Ishikawa (cell line): ENCODE results near the gene PDZD2.

ENCODE experiments used
- CEBPB ChIP-seq: IDR thresholded peaks from 2 replicates; pipeline ENCODE4 v1.6.1; 2012
- CREB1 ChIP-seq: IDR thresholded peaks from 2 replicates; pipeline ENCODE4 v1.6.1; 2012; ENCODE audit warnings: low read depth
- EGR1 ChIP-seq: IDR thresholded peaks from 2 replicates; pipeline ENCODE4 v1.6.1; 2012
- EP300 ChIP-seq: IDR thresholded peaks from 2 replicates; pipeline ENCODE4 v1.6.1; 2012; ENCODE audit warnings: borderline replicate concordance
- NFIC ChIP-seq: IDR thresholded peaks from 2 replicates; pipeline ENCODE4 v1.6.1; 2012
- RAD21 ChIP-seq: IDR thresholded peaks from 2 replicates; pipeline ENCODE4 v1.6.1; 2012; ENCODE audit warnings: low read depth
- TAF1 ChIP-seq: IDR thresholded peaks from 2 replicates; pipeline ENCODE4 v1.6.1; 2012; ENCODE audit warnings: low read depth, mild to moderate bottlenecking
- YY1 ChIP-seq: IDR thresholded peaks from 2 replicates; pipeline ENCODE4 v1.6.1; 2012; ENCODE audit warnings: low read depth
- TF ChIP-seq, protein P1 (sequence below): IDR thresholded peaks from 2 replicates; pipeline ENCODE4 v1.6.1; 2012; ENCODE audit warnings: low read depth, mild to moderate bottlenecking
- TF ChIP-seq, protein P2 (sequence below): IDR thresholded peaks from 2 replicates; pipeline ENCODE4 v1.6.1; 2012

DNA sequence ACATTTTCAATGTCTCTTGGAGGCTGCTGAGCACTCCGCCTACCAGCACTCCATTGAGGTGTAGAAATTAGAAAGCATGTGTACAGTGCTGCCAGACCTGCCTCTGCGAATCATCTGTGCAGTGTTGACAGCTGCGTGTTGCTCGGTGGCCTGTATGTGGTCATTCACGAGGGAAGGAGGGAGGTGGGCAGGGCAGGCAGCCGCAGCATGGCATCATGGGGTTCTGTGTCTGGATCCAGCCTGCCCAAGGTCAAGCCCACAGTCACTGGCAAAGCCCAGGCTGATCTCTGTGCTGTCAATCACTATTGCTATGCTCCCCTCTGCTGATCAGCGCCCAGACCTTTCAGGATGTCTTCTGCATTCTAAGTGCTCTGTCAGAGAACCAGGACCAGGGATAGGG, 8.0 kb upstream of the PDZD2 start:
- no peak for TF ChIP-seq CEBPB
- TF ChIP-seq, protein P1, sequence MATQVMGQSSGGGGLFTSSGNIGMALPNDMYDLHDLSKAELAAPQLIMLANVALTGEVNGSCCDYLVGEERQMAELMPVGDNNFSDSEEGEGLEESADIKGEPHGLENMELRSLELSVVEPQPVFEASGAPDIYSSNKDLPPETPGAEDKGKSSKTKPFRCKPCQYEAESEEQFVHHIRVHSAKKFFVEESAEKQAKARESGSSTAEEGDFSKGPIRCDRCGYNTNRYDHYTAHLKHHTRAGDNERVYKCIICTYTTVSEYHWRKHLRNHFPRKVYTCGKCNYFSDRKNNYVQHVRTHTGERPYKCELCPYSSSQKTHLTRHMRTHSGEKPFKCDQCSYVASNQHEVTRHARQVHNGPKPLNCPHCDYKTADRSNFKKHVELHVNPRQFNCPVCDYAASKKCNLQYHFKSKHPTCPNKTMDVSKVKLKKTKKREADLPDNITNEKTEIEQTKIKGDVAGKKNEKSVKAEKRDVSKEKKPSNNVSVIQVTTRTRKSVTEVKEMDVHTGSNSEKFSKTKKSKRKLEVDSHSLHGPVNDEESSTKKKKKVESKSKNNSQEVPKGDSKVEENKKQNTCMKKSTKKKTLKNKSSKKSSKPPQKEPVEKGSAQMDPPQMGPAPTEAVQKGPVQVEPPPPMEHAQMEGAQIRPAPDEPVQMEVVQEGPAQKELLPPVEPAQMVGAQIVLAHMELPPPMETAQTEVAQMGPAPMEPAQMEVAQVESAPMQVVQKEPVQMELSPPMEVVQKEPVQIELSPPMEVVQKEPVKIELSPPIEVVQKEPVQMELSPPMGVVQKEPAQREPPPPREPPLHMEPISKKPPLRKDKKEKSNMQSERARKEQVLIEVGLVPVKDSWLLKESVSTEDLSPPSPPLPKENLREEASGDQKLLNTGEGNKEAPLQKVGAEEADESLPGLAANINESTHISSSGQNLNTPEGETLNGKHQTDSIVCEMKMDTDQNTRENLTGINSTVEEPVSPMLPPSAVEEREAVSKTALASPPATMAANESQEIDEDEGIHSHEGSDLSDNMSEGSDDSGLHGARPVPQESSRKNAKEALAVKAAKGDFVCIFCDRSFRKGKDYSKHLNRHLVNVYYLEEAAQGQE = no peak
- TF ChIP-seq CREB1 = no peak
- TF ChIP-seq, protein P2, sequence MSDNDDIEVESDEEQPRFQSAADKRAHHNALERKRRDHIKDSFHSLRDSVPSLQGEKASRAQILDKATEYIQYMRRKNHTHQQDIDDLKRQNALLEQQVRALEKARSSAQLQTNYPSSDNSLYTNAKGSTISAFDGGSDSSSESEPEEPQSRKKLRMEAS = no peak
- TF ChIP-seq YY1 = no peak
- no peak for TF ChIP-seq TAF1
- no peak for TF ChIP-seq NFIC
- no peak for TF ChIP-seq EGR1
- no peak for TF ChIP-seq RAD21
- no peak for TF ChIP-seq EP300
